KOPT-K1 (cell line): ENCODE data around the gene EHMT1.

Experiments
- H3K27ac ChIP-seq: fragments of 200-600 bp; sonication (generic); 2 replicates; pipeline ENCODE4 v1.5.1; 2016; ENCODE audit warnings: antibody characterized with exemption, mild to moderate bottlenecking, low read depth, low read length; ENCODE audit not compliant: poor library complexity, severe bottlenecking
- H3K36me3 ChIP-seq: fragments of 200-600 bp; sonication (generic); 2 replicates; pipeline ENCODE4 v1.5.1; 2017; ENCODE audit warnings: antibody characterized with exemption, mild to moderate bottlenecking, low read length, moderate library complexity; ENCODE audit not compliant: insufficient read depth
- H3K9me3 ChIP-seq: fragments of 200-600 bp; sonication (generic); 2 replicates; pipeline ENCODE4 v1.5.1; 2017; ENCODE audit warnings: antibody characterized with exemption, low read length, mild to moderate bottlenecking; ENCODE audit not compliant: insufficient read depth, poor library complexity, severe bottlenecking

Gene EHMT1

GRCh38 chr9:137642118-137642601, 23.4 kb downstream of the EHMT1 start:
- Histone ChIP-seq H3K36me3 (peaks cover 45% of the 10 kb centered on the region; the same call in 1 of the 2 replicates), H3K27ac (no peak overlapping the region), H3K9me3 (no peaks in the 10 kb centered on the region)

DNA sequence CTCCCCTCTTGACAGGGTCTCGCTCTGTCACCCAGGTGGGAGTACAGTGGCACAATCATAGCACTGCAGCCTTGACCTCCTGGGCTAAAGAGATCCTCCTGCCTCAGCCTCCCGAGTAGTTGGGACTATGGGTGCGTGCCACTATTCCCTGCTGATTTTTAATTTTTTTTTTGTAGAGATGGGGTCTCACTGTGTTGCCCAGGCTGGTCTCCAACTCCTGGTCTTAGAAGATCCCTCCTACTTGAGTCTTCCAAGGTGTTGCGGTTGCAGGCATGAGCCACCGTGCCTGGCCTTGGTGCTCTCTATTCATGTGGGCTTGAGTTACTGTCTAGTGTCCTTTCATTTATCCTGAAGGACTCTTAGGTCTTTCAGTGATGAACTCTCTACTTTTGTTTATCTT, 24.1 kb downstream of the EHMT1 start:
- H3K9me3 ChIP-seq = no peaks in the 10 kb centered on the region
- H3K27ac ChIP-seq = no peak overlapping the region
- H3K36me3 ChIP-seq = peaks cover 46% of the 10 kb centered on the region; the same call in 1 of the 2 replicates

DNA sequence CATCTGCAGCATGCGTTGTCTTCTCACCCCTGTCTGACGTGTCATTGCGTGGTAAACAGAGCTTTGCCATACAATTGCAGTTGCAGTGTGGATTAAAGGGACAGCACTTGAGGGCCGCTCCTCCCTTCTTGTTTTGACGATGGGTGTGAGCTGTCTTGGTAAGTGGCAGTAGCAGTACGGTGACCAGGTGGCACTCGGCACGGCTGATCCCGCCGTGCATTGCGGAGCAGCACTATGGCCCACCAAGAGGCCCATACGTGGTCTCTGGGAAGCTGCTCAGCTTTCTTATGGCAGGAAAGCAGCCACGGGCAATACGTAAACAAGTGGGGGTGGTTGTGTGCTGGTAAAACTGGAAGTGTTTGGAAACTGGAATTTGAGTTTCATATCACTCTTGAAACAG, 25.1 kb downstream of the EHMT1 start:
- no peaks in the 10 kb centered on the region for H3K9me3 ChIP-seq
- no peak overlapping the region for H3K27ac ChIP-seq
- H3K36me3 ChIP-seq = peaks cover 52% of the 10 kb centered on the region; the same call in 1 of the 2 replicates

GRCh38 chr9:137645211-137645610, 26.4 kb downstream of the EHMT1 start:
- Histone ChIP-seq H3K36me3 (peaks cover 58% of the 10 kb centered on the region; the same call in 1 of the 2 replicates), H3K9me3 (no peaks in the 10 kb centered on the region), H3K27ac (no peak overlapping the region)

DNA sequence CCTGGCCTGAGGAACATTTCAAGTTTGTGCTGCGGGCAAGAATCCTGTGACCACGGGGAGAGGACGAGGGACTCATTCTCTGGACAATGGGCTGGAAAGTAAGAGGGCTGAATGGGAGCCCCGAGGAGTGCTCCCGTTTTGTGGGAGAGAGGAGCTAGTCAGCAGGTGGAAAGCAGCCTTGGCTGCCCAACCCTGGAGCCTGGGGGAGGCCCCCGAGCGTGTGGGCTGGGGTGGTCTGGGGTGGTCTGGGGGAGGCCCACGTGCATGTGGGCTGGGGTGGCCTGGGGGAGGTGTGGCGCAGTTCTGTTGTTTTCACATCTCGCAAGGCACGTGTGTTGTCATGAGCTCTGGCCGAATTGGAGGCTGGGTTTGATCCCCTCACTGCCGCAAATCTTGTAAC, 27.5 kb downstream of the EHMT1 start:
- H3K27ac ChIP-seq = no peak overlapping the region

GRCh38 chr9:137647096-137647714, 28.4 kb downstream of the EHMT1 start:
- Histone ChIP-seq H3K27ac (no peak overlapping the region), H3K36me3 (peaks cover 59% of the 10 kb centered on the region), H3K9me3 (no peaks in the 10 kb centered on the region)

More for the DNA sequence above, 27.5 kb downstream of the EHMT1 start:
- Histone ChIP-seq H3K9me3 (no peaks in the 10 kb centered on the region), H3K36me3 (peaks cover 59% of the 10 kb centered on the region)

- Histone ChIP-seq H3K9me3 (no peaks in the 10 kb centered on the region), H3K36me3 (peaks cover 54% of the 10 kb centered on the region), H3K27ac (no peak overlapping the region)
Observed at GRCh38 chr9:137648396-137648795, 29.6 kb downstream of the EHMT1 start.

- Histone ChIP-seq H3K27ac (no peak overlapping the region), H3K36me3 (peaks cover 48% of the 10 kb centered on the region), H3K9me3 (no peaks in the 10 kb centered on the region)
Observed at GRCh38 chr9:137649553-137649952, 30.7 kb downstream of the EHMT1 start.

DNA sequence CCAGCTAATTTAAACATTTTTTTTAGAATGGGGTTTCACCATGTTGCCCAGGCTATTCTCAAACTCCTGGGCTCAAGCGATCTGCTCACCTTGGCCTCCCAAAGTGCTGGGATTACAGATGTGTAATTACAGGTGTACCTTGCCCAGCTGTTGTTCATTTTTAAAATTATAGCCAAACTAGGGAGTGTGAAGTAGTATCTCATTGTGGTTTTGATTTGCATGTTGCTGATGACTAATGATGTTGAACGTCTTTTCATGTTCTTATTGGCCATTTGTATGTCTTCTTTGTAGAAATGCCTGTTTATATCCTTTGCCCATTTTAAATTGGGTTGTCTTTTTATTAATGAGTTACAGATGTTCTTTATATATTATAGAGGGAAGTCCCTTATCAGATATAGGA, 31.5 kb downstream of the EHMT1 start:
- H3K27ac ChIP-seq = no peak overlapping the region
- no peaks in the 10 kb centered on the region for H3K9me3 ChIP-seq
- H3K36me3 ChIP-seq = peaks cover 55% of the 10 kb centered on the region

DNA sequence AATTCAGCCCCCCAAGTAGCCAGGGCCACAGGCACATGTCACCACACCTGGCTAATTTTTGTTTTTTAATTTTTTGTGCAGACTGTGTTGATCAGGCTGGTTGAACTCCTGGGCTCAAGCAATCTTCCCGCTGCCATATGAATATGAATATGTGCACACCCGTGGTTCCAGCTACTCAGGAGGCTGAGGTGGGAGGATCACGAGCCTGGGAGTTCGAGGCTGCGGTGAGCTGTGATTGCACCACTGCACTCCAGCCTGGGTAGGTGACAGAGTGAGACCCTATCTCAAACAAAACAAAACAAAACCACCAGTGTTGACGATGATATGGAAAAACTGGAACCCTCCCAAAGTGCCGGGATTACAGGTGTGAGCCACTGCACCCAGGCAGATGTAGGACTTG, 32.0 kb downstream of the EHMT1 start:
- Histone ChIP-seq H3K27ac (no peak overlapping the region), H3K9me3 (no peaks in the 10 kb centered on the region), H3K36me3 (peaks cover 58% of the 10 kb centered on the region)

DNA sequence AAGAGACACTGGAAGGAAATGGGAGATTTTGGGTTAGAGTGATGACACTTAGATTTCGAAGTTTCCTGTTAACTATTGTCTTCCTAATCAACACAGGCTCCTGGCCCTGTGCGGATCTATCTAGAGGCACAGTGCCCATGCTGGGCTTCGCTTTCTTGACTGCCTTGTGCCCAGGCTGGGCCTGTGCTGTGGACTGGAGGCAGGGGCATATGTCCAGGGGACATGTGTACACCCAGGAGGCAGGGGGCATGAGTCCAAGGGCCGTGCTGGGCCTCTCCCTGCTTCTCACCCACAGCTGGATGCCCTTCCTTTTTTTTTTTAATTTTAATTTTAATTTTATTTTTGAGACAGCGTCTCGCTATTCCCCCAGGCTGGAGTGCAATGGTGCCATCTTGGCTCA, 37.6 kb downstream of the EHMT1 start:
- H3K9me3 ChIP-seq = no peaks in the 10 kb centered on the region
- no peak overlapping the region for H3K27ac ChIP-seq
- H3K36me3 ChIP-seq = peaks cover 23% of the 10 kb centered on the region

- Histone ChIP-seq H3K27ac (no peak overlapping the region), H3K36me3 (peaks cover 13% of the 10 kb centered on the region; the same call in 1 of the 2 replicates), H3K9me3 (no peaks in the 10 kb centered on the region)
Observed at GRCh38 chr9:137657606-137658005, 38.8 kb downstream of the EHMT1 start.

- no peaks in the 10 kb centered on the region for H3K9me3 ChIP-seq
- no peak overlapping the region for H3K27ac ChIP-seq
- peaks cover 13% of the 10 kb centered on the region; the same call in 1 of the 2 replicates for H3K36me3 ChIP-seq
Observed at GRCh38 chr9:137658781-137659180, 40.0 kb downstream of the EHMT1 start.

DNA sequence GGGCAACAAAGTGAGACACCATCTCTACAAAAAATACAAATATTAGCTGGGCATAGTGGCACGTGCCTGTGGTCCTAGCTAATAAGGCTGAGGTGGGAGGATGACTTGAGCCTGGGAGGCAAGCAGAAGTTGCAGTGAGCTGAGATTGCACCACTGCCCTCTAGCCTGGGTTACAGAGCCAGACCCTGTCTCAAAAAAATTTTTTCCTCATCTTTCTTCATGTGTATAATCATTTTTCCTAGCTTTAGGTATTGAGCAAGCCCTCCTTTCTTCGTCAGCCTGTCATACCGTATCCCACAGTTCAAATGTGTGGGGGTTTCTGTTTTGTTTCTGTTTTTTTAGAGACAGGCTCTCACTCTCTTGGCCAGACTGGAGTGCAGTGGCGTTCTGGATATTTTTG, 41.3 kb downstream of the EHMT1 start:
- H3K27ac ChIP-seq = no peak overlapping the region
- peaks cover 5% of the 10 kb centered on the region; the same call in 1 of the 2 replicates for H3K36me3 ChIP-seq
- H3K9me3 ChIP-seq = no peaks in the 10 kb centered on the region

- Histone ChIP-seq H3K27ac (no peak overlapping the region), H3K36me3 (peaks cover 5% of the 10 kb centered on the region; the same call in 1 of the 2 replicates), H3K9me3 (no peaks in the 10 kb centered on the region)
Observed at GRCh38 chr9:137663584-137663983, 44.8 kb downstream of the EHMT1 start.

GRCh38 chr9:137664676-137665075, 45.9 kb downstream of the EHMT1 start:
- H3K27ac ChIP-seq = no peak overlapping the region
- H3K36me3 ChIP-seq = peaks cover 11% of the 10 kb centered on the region; the same call in 1 of the 2 replicates
- H3K9me3 ChIP-seq = no peaks in the 10 kb centered on the region
